Measurements from ENCODE around the gene NUP214.
"Not testable (repeated sequence)": the region's sequence is repeated elsewhere in the genome, so short reads cannot be mapped to it uniquely, and the experiment has no call there.

Gene NUP214

GRCh38 chr9:131181091-131181681, 55.8 kb downstream of the NUP214 start:
- DNase-seq (ENCODE audit: low read depth): no peak
- H3K4me3 ChIP-seq (ENCODE audit: low read length): no peak overlapping the region
- peak; percentile 24 for TF ChIP-seq CTCF (IDR thresholded peaks at IDR 0.05; ENCODE audit: insufficient read depth, low read depth, low read length, missing control alignments)

GRCh38 chr9:131185924-131186323, 60.5 kb downstream of the NUP214 start:
- no peak for DNase-seq (ENCODE audit: low read depth)
- no peak for TF ChIP-seq CTCF (IDR thresholded peaks at IDR 0.05; ENCODE audit: insufficient read depth, low read depth, low read length, missing control alignments)
- H3K4me3 ChIP-seq (ENCODE audit: low read length): no peak overlapping the region

- no peak overlapping the region for H3K4me3 ChIP-seq (ENCODE audit: low read length)
- no peak for TF ChIP-seq CTCF (IDR thresholded peaks at IDR 0.05; ENCODE audit: insufficient read depth, low read depth, low read length, missing control alignments)
- DNase-seq (ENCODE audit: low read depth): no peak
Observed at GRCh38 chr9:131186622-131187021, 61.2 kb downstream of the NUP214 start.

- TF ChIP-seq CTCF (IDR thresholded peaks at IDR 0.05; ENCODE audit: insufficient read depth, low read depth, low read length, missing control alignments): no peak
- no peak for DNase-seq (ENCODE audit: low read depth)
- H3K4me3 ChIP-seq (ENCODE audit: low read length): no peak overlapping the region
Observed at GRCh38 chr9:131187957-131188356, 62.6 kb downstream of the NUP214 start.

GRCh38 chr9:131188976-131189375, 63.6 kb downstream of the NUP214 start:
- no peak for DNase-seq (ENCODE audit: low read depth)
- no peak overlapping the region for H3K4me3 ChIP-seq (ENCODE audit: low read length)
- TF ChIP-seq CTCF (IDR thresholded peaks at IDR 0.05; ENCODE audit: insufficient read depth, low read depth, low read length, missing control alignments): no peak

- TF ChIP-seq CTCF (IDR thresholded peaks at IDR 0.05; ENCODE audit: insufficient read depth, low read depth, low read length, missing control alignments): no peak
- peak; percentile 76 for DNase-seq (ENCODE audit: low read depth)
Observed at GRCh38 chr9:131190191-131190590, 64.8 kb downstream of the NUP214 start.

GRCh38 chr9:131191032-131191431, 65.6 kb downstream of the NUP214 start:
- H3K4me3 ChIP-seq (ENCODE audit: low read length): not testable (repeated sequence)

More at GRCh38 chr9:131190191-131190590, 64.8 kb downstream of the NUP214 start:
- H3K4me3 ChIP-seq (ENCODE audit: low read length): no peak overlapping the region

More at GRCh38 chr9:131191032-131191431, 65.6 kb downstream of the NUP214 start:
- DNase-seq (ENCODE audit: low read depth): not testable (repeated sequence)
